ENCODE results near the gene PTX4. TPM values are rescaled to one million over a fixed set of nuclear protein-coding genes. Genes with fewer than 3 reads are reported as not detected.

The PTX4 gene
- total RNA-seq, 1 experiment from 2014 or later = not detected

DNA sequence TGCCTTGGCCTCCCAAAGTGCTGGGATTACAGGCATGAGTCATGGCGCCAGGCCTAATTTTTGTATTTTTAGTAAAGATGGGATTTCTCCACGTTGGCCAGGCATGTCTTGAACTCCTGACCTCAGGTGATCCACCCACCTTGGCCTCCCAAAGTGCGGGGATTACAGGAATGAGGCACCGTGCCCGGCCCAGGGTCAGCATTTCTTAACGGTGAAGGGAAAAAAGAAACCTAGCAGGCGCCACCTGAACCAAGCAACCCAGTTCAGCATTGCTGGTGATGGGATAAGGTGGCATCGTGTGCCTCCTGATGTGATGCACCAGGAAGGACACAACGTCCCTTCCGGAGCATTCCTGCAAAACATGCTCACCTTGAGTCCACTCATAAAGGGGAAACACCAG is 11.7 kb downstream of the PTX4 start:
- CTCF ChIA-PET = no interaction called here
- no peaks in the 10 kb centered on the region for H3K9me3 Mint-ChIP-seq (ENCODE audit: unreplicated experiment)
- BruUV-seq (replicated peaks) = no TSS peak
- POLR2A ChIA-PET = interaction anchor here (0.7 kb wide), 1 partner anchor 69 kb away, joined by 5 read pairs; no protein-coding TSS in a partner anchor
- H3K4me1 Mint-ChIP-seq (ENCODE audit: low read depth, unreplicated experiment) = no peaks in the 10 kb centered on the region
- H3K4me3 Mint-ChIP-seq (ENCODE audit: unreplicated experiment) = no peak overlapping the region
- no peaks in the 10 kb centered on the region for H3K27me3 Mint-ChIP-seq (ENCODE audit: insufficient read depth, unreplicated experiment)
- TF ChIP-seq, protein P1, sequence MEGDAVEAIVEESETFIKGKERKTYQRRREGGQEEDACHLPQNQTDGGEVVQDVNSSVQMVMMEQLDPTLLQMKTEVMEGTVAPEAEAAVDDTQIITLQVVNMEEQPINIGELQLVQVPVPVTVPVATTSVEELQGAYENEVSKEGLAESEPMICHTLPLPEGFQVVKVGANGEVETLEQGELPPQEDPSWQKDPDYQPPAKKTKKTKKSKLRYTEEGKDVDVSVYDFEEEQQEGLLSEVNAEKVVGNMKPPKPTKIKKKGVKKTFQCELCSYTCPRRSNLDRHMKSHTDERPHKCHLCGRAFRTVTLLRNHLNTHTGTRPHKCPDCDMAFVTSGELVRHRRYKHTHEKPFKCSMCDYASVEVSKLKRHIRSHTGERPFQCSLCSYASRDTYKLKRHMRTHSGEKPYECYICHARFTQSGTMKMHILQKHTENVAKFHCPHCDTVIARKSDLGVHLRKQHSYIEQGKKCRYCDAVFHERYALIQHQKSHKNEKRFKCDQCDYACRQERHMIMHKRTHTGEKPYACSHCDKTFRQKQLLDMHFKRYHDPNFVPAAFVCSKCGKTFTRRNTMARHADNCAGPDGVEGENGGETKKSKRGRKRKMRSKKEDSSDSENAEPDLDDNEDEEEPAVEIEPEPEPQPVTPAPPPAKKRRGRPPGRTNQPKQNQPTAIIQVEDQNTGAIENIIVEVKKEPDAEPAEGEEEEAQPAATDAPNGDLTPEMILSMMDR (IDR thresholded peaks at IDR 0.05; ENCODE audit: insufficient read depth in 1 of 2, low read depth in 1 of 2, low read length in 1 of 2, severe bottlenecking in 1 of 2, unreplicated experiment in 1 of 2) = no peak
- peaks cover 4% of the 10 kb centered on the region; the same call in 1 of the 2 replicates for H3K4me1 ChIP-seq
- H3K9me3 ChIP-seq = no peaks in the 10 kb centered on the region
- intact Hi-C loops (cut with micrococcal nuclease; ENCODE audit: unreplicated experiment) = loop anchor here (10.0 kb wide), 1 partner anchor 52 kb away; the partner anchor contains the start of gene UQCC4
- DNase-seq = no peak
- H3K4me3 ChIP-seq (ENCODE audit: low read depth, low read length) = no peak overlapping the region
- H3K27me3 ChIP-seq (replicated peaks; ENCODE audit: control insufficient read depth, insufficient read depth, low read length) = no peaks in the 10 kb centered on the region
- peaks cover 7% of the 10 kb centered on the region for H3K36me3 Mint-ChIP-seq (ENCODE audit: insufficient read depth, unreplicated experiment)
- H3K27ac Mint-ChIP-seq (ENCODE audit: unreplicated experiment) = no peak overlapping the region
- no peaks in the 10 kb centered on the region for H3K36me3 ChIP-seq (ENCODE audit: control insufficient read depth, insufficient read depth, low read length)

GRCh38 chr16:1475552-1476114 is 13.1 kb downstream of the PTX4 start:
- Histone ChIP-seq H3K9me3 (no peaks in the 10 kb centered on the region), H3K36me3 (ENCODE audit: control insufficient read depth, insufficient read depth, low read length) (no peaks in the 10 kb centered on the region; the same call in 1 of the 2 replicates), H3K4me1 (peaks cover 4% of the 10 kb centered on the region; the same call in 1 of the 2 replicates), H3K4me3 (ENCODE audit: low read depth, low read length) (peak overlapping the region; percentile 85), H3K27me3 (replicated peaks; ENCODE audit: control insufficient read depth, insufficient read depth, low read length) (no peaks in the 10 kb centered on the region)
- Mint-ChIP-seq H3K4me1 (ENCODE audit: low read depth, unreplicated experiment) (no peaks in the 10 kb centered on the region), H3K27me3 (ENCODE audit: insufficient read depth, unreplicated experiment) (no peaks in the 10 kb centered on the region), H3K4me3 (ENCODE audit: unreplicated experiment) (peak overlapping the region; percentile 73), H3K27ac (ENCODE audit: unreplicated experiment) (peak overlapping the region; percentile 72), H3K36me3 (ENCODE audit: insufficient read depth, unreplicated experiment) (peaks cover 12% of the 10 kb centered on the region), H3K9me3 (ENCODE audit: unreplicated experiment) (no peaks in the 10 kb centered on the region)
- ChIA-PET POLR2A (interaction anchor here (0.6 kb wide), 1 partner anchor 133 kb away, joined by 3 read pairs; no protein-coding TSS in a partner anchor), CTCF (no interaction called here)
- no peak for DNase-seq
- intact Hi-C loops (cut with micrococcal nuclease; ENCODE audit: unreplicated experiment) = loop anchor here (10.0 kb wide), 1 partner anchor 51 kb away; the partner anchor contains the start of gene UQCC4
- BruUV-seq (replicated peaks) = TSS peak; percentile 66
- TF ChIP-seq, protein P1 (IDR thresholded peaks at IDR 0.05; ENCODE audit: insufficient read depth in 1 of 2, low read depth in 1 of 2, low read length in 1 of 2, severe bottlenecking in 1 of 2, unreplicated experiment in 1 of 2) = no peak

DNA sequence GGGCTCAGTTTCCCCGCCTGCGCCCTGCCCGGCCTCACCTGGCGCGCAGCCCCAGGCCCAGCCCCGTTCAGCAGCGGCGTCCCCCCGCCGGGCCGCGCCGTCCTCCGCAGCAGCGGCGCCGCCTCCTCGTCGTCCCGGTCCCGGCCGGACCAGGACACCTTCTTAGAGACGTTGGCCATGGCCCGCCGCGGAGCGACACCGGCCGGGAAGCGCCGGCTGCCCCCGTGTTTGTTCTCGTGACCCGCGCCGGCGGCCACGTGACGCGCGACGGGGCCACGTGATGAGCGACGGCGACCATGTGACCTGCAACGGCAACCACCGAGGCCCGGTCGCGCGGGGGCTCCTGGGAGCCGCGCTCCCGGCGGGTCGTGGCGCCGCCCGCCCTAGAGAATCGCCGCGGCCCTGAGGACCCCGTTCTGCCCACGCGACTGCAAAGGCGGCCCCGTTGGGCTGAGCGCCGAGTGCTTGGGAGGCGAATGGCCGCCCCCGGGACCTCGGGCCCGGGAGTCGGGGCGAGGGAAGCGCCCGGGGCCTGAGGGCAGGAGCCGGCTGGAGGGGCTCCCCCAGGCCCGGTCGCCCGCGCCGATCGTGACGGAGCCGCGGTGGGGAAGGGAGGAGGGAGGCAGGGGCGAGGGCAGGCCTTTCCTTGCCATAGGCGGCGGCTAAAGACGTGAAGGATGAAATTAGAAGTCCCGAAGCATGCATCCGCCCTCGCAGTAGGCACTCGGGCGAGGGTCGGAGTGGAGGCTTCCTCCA is 13.8 kb downstream of the PTX4 start, which contains the start of gene CLCN7:
TSS of gene CLCN7 (minus strand) at position 233 of the 756 bp plus-strand sequence. CDS start at position 179, 54 bp downstream.
- Histone ChIP-seq H3K9me3 (no peaks in the 10 kb centered on the region), H3K27me3 (replicated peaks; ENCODE audit: control insufficient read depth, insufficient read depth, low read length) (no peaks in the 10 kb centered on the region), H3K4me1 (peaks cover 4% of the 10 kb centered on the region; the same call in 1 of the 2 replicates), H3K36me3 (ENCODE audit: control insufficient read depth, insufficient read depth, low read length) (no peaks in the 10 kb centered on the region; the same call in 1 of the 2 replicates), H3K4me3 (ENCODE audit: low read depth, low read length) (peak within 1 kb of the TSS; percentile 85)
- TF ChIP-seq, protein P1 (IDR thresholded peaks at IDR 0.05; ENCODE audit: insufficient read depth in 1 of 2, low read depth in 1 of 2, low read length in 1 of 2, severe bottlenecking in 1 of 2, unreplicated experiment in 1 of 2) = no peak
- BruUV-seq (replicated peaks) = no TSS peak
- no peaks in the 10 kb centered on the region for H3K27me3 Mint-ChIP-seq (ENCODE audit: insufficient read depth, unreplicated experiment)
- no peaks in the 10 kb centered on the region for H3K4me1 Mint-ChIP-seq (ENCODE audit: low read depth, unreplicated experiment)
- intact Hi-C loops (cut with micrococcal nuclease; ENCODE audit: unreplicated experiment) = loop anchor here (10.0 kb wide), 1 partner anchor 50 kb away; the partner anchor contains the start of gene UQCC4
- DNase-seq = peak; percentile 85 to 91
- no peaks in the 10 kb centered on the region for H3K9me3 Mint-ChIP-seq (ENCODE audit: unreplicated experiment)
- peak within 1 kb of the TSS; percentile 72 for H3K27ac Mint-ChIP-seq (ENCODE audit: unreplicated experiment)
- H3K36me3 Mint-ChIP-seq (ENCODE audit: insufficient read depth, unreplicated experiment) = peaks cover 12% of the 10 kb centered on the region
- peak within 1 kb of the TSS; percentile 73 for H3K4me3 Mint-ChIP-seq (ENCODE audit: unreplicated experiment)
- CTCF ChIA-PET = no interaction called here
- POLR2A ChIA-PET = no interaction called here
